HepG2 (cell line): ENCODE data around the gene TIAM2. TPM values are rescaled to one million over a fixed set of nuclear protein-coding genes. Genes with fewer than 3 reads are reported as not detected.

ENCODE experiments used
- CAMTA2 ChIP-seq: sonication (generic); formaldehyde crosslinking; IDR thresholded peaks from 2 replicates; pipeline ENCODE4 v1.4.0; 2020; ENCODE audit warnings: mild to moderate bottlenecking, missing genetic modification reagents, borderline replicate concordance
- CSRNP2 ChIP-seq: sonication (generic); formaldehyde crosslinking; conservative IDR thresholded peaks from 2 replicates; pipeline ENCODE4 v1.8.0; 2022; ENCODE audit warnings: low read depth, missing genetic modification reagents
- FOXA1 ChIP-seq, 2 experiments: fragments of 450-650 bp in 1 of 2; sonication (generic) in 1 of 2; formaldehyde crosslinking in 1 of 2; IDR thresholded peaks; 2 replicates each; pipeline versions ENCODE4 v1.4.0 to v1.6.1; 2016 to 2020; ENCODE audit warnings: missing genetic modification reagents in 1 of 2
- IRF9 ChIP-seq: sonication (generic); formaldehyde crosslinking; IDR thresholded peaks from 2 replicates; pipeline ENCODE4 v1.8.0; 2022; ENCODE audit warnings: missing genetic modification reagents, mild to moderate bottlenecking, borderline replicate concordance
- ISX ChIP-seq: sonication (generic); formaldehyde crosslinking; conservative IDR thresholded peaks from 2 replicates; pipeline ENCODE4 v1.5.0; 2020; ENCODE audit warnings: missing genetic modification reagents
- NCOA1 ChIP-seq: sonication (generic); formaldehyde crosslinking; IDR thresholded peaks from 2 replicates; pipeline ENCODE4 v1.9.0; 2021; ENCODE audit warnings: missing genetic modification reagents
- NR3C1 ChIP-seq: sonication (generic); formaldehyde crosslinking; IDR thresholded peaks from 2 replicates; pipeline ENCODE4 v1.4.0; 2020; ENCODE audit warnings: missing genetic modification reagents
- TCF7 ChIP-seq: sonication (generic); IDR thresholded peaks from 2 replicates; pipeline ENCODE4 v1.6.1; 2016; ENCODE audit warnings: antibody characterized with exemption, low read depth
- ZC3H13 ChIP-seq: sonication (generic); formaldehyde crosslinking; IDR thresholded peaks from 2 replicates; pipeline ENCODE4 v1.8.1; 2023; ENCODE audit warnings: mild to moderate bottlenecking, missing genetic modification reagents, moderate library complexity
- ZNF607 ChIP-seq: sonication (generic); formaldehyde crosslinking; IDR thresholded peaks from 2 replicates; pipeline ENCODE4 v1.5.1; 2020; ENCODE audit warnings: missing genetic modification reagents, mild to moderate bottlenecking, borderline replicate concordance
- ZNF710 ChIP-seq: sonication (generic); formaldehyde crosslinking; IDR thresholded peaks from 2 replicates; pipeline ENCODE4 v1.5.0; 2020; ENCODE audit warnings: mild to moderate bottlenecking, missing genetic modification reagents, borderline replicate concordance
- polyA plus RNA-seq, 8 experiments: library from polyadenylated mRNA; depleted of rRNA in 3 of 8; stranded (reverse) in 7 of 8; unstranded in 1 of 8; fragments of >200 nt; fragmentation: Illumina TruSeq in 4 of 8; extraction: Trizol in 4 of 8; gene quantifications; 2 replicates each; pipeline versions ENCODE4 v1.2.1 to v1.2.3, GENCODE V29; 2011 to 2016; ENCODE audit warnings: low read depth in 4 of 8, missing spikeins in 1 of 8, mixed read lengths in 1 of 8; ENCODE audit not compliant: insufficient read depth in 1 of 8
- total RNA-seq, 5 experiments: library from RNA; depleted of rRNA; stranded (reverse); fragments of >200 nt; fragmentation: Illumina TruSeq; extraction: Trizol; gene quantifications; 2 replicates each; pipeline ENCODE4 v1.2.3, GENCODE V29; 2016; ENCODE audit warnings: low read depth in 1 of 5
- TF ChIP-seq, protein P1 (sequence below): IDR thresholded peaks from 2 replicates; pipeline ENCODE4 v1.6.1; 2016; ENCODE audit warnings: missing compliant biosample characterization, missing genetic modification reagents, borderline replicate concordance
- TF ChIP-seq, protein P2 (sequence below), 2 experiments: IDR thresholded peaks; 2 replicates each; pipeline ENCODE4 v1.6.1; 2011 to 2012; ENCODE audit warnings: low read length in 2 of 2, borderline replicate concordance in 1 of 2, low read depth in 1 of 2, mild to moderate bottlenecking in 1 of 2, moderate library complexity in 1 of 2
- TF ChIP-seq, protein P3 (sequence below): sonication (generic); formaldehyde crosslinking; IDR thresholded peaks from 2 replicates; pipeline ENCODE4 v1.5.0; 2020; ENCODE audit warnings: missing genetic modification reagents

TIAM2 gene
- total and polyA plus RNA-seq, 2 of the 13 experiments (the other 11 are each of a cell fraction or from before 2014, with no cell fraction given): 4.1 to 4.5 TPM

DNA sequence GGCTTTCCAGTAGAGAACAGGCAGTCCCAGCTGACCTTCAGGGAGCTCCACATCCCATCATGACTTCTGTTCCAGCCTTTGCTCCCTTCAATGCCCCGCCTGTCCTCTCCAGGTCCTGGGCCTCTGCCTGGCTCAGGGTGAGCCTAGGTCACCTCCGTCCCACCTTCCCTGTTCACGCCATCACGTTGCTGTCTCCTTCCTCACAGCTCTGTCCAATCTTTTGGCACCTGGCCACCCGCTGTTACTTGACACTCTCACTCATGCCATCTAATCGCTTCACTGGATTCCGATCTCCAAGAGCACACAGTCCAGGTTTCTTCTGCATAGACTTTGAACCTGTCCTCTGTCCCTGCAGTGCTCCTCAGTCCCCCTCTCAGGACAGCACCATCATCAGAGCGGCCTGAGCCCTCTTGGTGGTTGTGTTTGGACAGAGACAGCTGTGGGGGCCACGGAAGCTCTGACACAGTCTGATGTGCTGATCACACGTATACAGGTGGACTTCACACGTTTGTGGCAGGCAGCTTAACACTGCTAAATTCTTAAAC is 34.7 kb upstream of the TIAM2 start (continued):
- TF ChIP-seq IRF9 (CRISPR knock-in tag) (peak; percentile 71; the same call in 1 of the 2 replicates), ZNF710 (CRISPR knock-in tag) (peak; percentile 93), CAMTA2 (CRISPR knock-in tag) (no peak), TCF7 (peak; percentile 38; the same call in 1 of the 2 replicates), FOXA1 (IDR thresholded peaks at IDR 0.05) (no peak), FOXA1 (CRISPR knock-in tag; IDR thresholded peaks at IDR 0.05) (peak; percentile 40), NCOA1 (CRISPR knock-in tag) (peak; percentile 69; the same call in 1 of the 2 replicates), ZNF607 (CRISPR knock-in tag) (0 out of 2 replicates have a peak, but pooled peaks have one; percentile 6), CSRNP2 (CRISPR knock-in tag) (no peak; the same call in 1 of the 2 replicates), ISX (no peak), ZC3H13 (CRISPR knock-in tag) (no peak; the same call in 1 of the 2 replicates), NR3C1 (CRISPR knock-in tag) (no peak)
- TF ChIP-seq, protein P1, sequence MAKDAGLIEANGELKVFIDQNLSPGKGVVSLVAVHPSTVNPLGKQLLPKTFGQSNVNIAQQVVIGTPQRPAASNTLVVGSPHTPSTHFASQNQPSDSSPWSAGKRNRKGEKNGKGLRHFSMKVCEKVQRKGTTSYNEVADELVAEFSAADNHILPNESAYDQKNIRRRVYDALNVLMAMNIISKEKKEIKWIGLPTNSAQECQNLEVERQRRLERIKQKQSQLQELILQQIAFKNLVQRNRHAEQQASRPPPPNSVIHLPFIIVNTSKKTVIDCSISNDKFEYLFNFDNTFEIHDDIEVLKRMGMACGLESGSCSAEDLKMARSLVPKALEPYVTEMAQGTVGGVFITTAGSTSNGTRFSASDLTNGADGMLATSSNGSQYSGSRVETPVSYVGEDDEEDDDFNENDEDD (CRISPR knock-in tag): peak; percentile 43
- TF ChIP-seq, protein P2, sequence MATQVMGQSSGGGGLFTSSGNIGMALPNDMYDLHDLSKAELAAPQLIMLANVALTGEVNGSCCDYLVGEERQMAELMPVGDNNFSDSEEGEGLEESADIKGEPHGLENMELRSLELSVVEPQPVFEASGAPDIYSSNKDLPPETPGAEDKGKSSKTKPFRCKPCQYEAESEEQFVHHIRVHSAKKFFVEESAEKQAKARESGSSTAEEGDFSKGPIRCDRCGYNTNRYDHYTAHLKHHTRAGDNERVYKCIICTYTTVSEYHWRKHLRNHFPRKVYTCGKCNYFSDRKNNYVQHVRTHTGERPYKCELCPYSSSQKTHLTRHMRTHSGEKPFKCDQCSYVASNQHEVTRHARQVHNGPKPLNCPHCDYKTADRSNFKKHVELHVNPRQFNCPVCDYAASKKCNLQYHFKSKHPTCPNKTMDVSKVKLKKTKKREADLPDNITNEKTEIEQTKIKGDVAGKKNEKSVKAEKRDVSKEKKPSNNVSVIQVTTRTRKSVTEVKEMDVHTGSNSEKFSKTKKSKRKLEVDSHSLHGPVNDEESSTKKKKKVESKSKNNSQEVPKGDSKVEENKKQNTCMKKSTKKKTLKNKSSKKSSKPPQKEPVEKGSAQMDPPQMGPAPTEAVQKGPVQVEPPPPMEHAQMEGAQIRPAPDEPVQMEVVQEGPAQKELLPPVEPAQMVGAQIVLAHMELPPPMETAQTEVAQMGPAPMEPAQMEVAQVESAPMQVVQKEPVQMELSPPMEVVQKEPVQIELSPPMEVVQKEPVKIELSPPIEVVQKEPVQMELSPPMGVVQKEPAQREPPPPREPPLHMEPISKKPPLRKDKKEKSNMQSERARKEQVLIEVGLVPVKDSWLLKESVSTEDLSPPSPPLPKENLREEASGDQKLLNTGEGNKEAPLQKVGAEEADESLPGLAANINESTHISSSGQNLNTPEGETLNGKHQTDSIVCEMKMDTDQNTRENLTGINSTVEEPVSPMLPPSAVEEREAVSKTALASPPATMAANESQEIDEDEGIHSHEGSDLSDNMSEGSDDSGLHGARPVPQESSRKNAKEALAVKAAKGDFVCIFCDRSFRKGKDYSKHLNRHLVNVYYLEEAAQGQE (IDR thresholded peaks at IDR 0.05; ENCODE audit: borderline replicate concordance in 1 of 2, low read depth in 1 of 2, low read length in 2 of 2): 0 out of 4 replicates have a peak, but pooled peaks of 1 of the 2 experiments have one; percentile 41
- TF ChIP-seq, protein P3, sequence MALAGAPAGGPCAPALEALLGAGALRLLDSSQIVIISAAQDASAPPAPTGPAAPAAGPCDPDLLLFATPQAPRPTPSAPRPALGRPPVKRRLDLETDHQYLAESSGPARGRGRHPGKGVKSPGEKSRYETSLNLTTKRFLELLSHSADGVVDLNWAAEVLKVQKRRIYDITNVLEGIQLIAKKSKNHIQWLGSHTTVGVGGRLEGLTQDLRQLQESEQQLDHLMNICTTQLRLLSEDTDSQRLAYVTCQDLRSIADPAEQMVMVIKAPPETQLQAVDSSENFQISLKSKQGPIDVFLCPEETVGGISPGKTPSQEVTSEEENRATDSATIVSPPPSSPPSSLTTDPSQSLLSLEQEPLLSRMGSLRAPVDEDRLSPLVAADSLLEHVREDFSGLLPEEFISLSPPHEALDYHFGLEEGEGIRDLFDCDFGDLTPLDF (CRISPR knock-in tag): no peak; the same call in 1 of the 2 replicates
